H1 (cell line): ENCODE data around the gene CHD5. TPM values are rescaled to one million over a fixed set of nuclear protein-coding genes. Genes with fewer than 3 reads are reported as not detected.

Experiments used
- CBX5 ChIP-seq: fragments of 300-800, 300-1000 bp; sonication (generic); IDR thresholded peaks from 2 replicates; pipeline ENCODE4 v1.7.1; 2016; ENCODE audit warnings: antibody characterized with exemption, low read length, low read depth
- CTBP2 ChIP-seq: IDR thresholded peaks from 2 replicates; pipeline ENCODE4 v1.7.0; 2011; ENCODE audit warnings: borderline replicate concordance, mild to moderate bottlenecking, moderate library complexity, mixed read lengths, low read length; ENCODE audit not compliant: insufficient read depth, insufficient read length
- FOSL1 ChIP-seq: IDR thresholded peaks from 2 replicates; pipeline ENCODE4 v1.6.1; 2011; ENCODE audit warnings: mild to moderate bottlenecking, low read depth, low read length, moderate library complexity; ENCODE audit not compliant: insufficient read depth
- KDM1A ChIP-seq: fragments of 200-600, 300-600 bp; sonication (generic); IDR thresholded peaks from 2 replicates; pipeline ENCODE4 v1.7.1; 2016; ENCODE audit warnings: mild to moderate bottlenecking, low read length, borderline replicate concordance
- NRF1 ChIP-seq: IDR thresholded peaks from 2 replicates; pipeline ENCODE4 v1.6.1; 2011; ENCODE audit warnings: mild to moderate bottlenecking, low read depth, low read length, improper control_type of control experiment
- SAP30 ChIP-seq: fragments of 300-600 bp; sonication (generic); IDR thresholded peaks from 2 replicates; pipeline ENCODE4 v1.7.1; 2012; ENCODE audit warnings: low read length, moderate library complexity, mild to moderate bottlenecking, inconsistent platforms; ENCODE audit not compliant: insufficient read depth, insufficient replicate concordance
- SIX5 ChIP-seq: IDR thresholded peaks from 2 replicates; pipeline ENCODE4 v1.6.1; 2011; ENCODE audit warnings: mild to moderate bottlenecking, low read depth, low read length
- TAF1 ChIP-seq: IDR thresholded peaks from 2 replicates; pipeline ENCODE4 v1.6.1; 2011; ENCODE audit warnings: mild to moderate bottlenecking, low read depth, low read length
- polyA plus RNA-seq, 7 experiments: library from polyadenylated mRNA; depleted of rRNA in 3 of 7; stranded (reverse) in 5 of 7; unstranded in 2 of 7; fragments of >200 nt in 5 of 7; fragments of 200-250 nt in 2 of 7; gene quantifications; 1 replicate in 5 of 7; 2 replicates in 1 of 7; 4 replicates in 1 of 7; pipeline versions ENCODE4 v1.2.1 to v1.2.3, GENCODE V29; 2011 to 2013; ENCODE audit warnings: missing spikeins in 2 of 7, mixed read lengths in 2 of 7
- total RNA-seq: library from RNA; stranded (reverse); fragmentation: NEBNext Ultra II Directional; extraction: Animal tissue kit (Norgen Biotek cat#: 25700); gene quantifications from 2 replicates; pipeline ENCODE4 v1.2.1, GENCODE V29; 2021

Gene CHD5
- total and polyA plus RNA-seq, 2 of the 8 experiments (the other 6 are each of a cell fraction or from before 2014, with no cell fraction given): 0.42 to 1.8 TPM

DNA sequence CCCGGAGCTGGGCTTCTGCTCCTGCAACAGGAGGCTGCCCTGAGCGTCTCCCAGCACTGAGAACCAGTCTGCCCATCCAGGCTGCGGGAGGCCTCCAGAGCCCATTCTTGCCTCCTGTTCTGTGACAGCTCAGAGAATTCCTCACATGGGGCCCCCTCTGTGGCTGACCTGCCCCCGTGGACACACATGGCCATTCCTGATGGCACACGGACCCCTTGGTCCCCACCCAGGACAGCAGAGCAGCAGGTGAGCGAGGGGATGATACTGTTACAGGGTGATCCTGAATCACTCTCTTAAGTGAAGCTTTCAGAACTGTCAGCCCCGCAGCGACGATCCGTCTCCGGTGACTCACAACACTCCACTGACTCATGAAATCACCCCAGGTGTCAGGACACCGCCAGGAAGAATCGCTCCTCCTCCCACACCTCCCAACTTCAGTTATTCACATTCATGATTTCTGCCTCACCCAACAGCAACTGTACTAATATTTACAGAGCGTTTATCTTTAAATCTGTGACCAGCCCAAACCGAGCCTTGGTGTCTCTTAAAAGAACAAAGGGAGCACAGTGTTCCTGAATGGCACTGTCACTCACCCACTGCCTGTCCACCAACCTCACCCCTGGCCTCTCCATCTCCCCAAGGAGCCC, 22.5 kb downstream of the CHD5 start (continued):
- TF ChIP-seq FOSL1 (no peak), SIX5 (no peak), NRF1 (no peak), SAP30 (no peak), CTBP2 (no peak), CBX5 (no peak), TAF1 (no peak), KDM1A (no peak)
- TF ChIP-seq, all 59 proteins: peak for 0
